ENCODE measurements around the gene CTDNEP1.

DNA sequence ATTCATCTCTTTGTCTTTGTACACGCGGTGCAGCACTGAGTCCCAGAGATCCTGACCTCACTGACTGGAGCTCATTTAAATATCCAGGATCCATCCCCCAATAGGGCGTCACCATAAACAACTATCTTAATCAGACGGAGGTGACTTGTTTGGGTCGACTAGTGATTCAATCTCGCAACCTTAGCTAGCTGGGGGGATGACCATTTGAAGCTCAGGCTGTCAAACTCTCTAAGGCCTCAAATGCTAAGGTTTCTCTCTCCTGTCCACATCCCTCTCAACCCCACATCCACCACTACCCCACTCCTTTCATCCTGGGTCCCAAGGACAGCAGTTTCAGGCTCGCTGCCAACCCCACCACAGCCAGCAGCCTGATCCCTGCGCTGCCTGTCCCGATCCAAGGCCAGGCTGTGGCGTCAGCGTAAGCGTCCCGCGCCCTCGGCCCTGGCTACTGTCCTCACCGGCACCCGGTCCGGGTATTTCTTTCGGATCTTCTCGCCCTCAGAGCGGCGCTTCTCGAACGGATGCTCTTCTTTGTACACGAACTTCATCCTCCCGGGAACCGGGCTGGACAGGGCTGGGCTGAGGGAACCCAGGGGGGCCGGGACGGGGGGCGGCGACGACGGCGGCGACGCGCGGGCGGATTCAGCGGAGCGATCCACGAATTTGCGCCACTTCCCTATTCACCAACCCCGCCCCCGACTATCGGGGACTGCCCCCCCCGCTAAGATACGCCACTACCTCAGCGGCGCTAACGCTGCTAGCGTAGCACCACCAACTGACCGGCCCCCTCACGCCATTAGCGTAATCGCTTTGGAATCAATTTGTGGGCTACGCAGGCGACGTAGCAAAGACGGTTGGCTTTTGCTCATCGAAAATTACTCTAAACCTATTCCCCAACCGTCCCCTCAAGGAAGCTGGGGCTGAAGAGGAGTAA, 9.5 kb downstream of the CTDNEP1 start, which contains the start of gene GABARAP:
- TF ChIP-seq POLR2AphosphoS5 (IDR thresholded peaks at IDR 0.05; ENCODE audit: low read depth, low read length): no peak; the same call in none of the 2 replicates
- TF ChIP-seq CTCF (IDR thresholded peaks at IDR 0.05): no peak
- no peak for TF ChIP-seq RFX5 (IDR thresholded peaks at IDR 0.05; ENCODE audit: low read length)
